ENCODE results near the gene OR2T11.
"Not testable (repeated sequence)": the region's sequence is repeated elsewhere in the genome, so short reads cannot be mapped to it uniquely, and the experiment has no call there.

Gene OR2T11

GRCh38 chr1:248634991-248635390 is at the start of gene OR2T11:
TSS of gene OR2T11 (minus strand) at chr1:248635091. CDS start at chr1:248627128, 7,963 bp downstream.
- not testable (repeated sequence) for TF ChIP-seq GATA3, GATA2 (IDR thresholded peaks at IDR 0.05; ENCODE audit: low read depth, low read length)

- TF ChIP-seq GATA2 (IDR thresholded peaks at IDR 0.05; ENCODE audit: low read depth, low read length): no peak
- no peak for TF ChIP-seq GATA3 (IDR thresholded peaks at IDR 0.05; ENCODE audit: low read depth, low read length)
Measured at GRCh38 chr1:248681651-248682050, 46.8 kb upstream of the OR2T11 start.

GRCh38 chr1:248670003-248670402 is 35.1 kb upstream of the OR2T11 start:
- TF ChIP-seq GATA3 (IDR thresholded peaks at IDR 0.05; ENCODE audit: low read depth, low read length): no peak
- TF ChIP-seq GATA2 (IDR thresholded peaks at IDR 0.05; ENCODE audit: low read depth, low read length): no peak

- not testable (repeated sequence) for TF ChIP-seq GATA3, GATA2 (IDR thresholded peaks at IDR 0.05; ENCODE audit: low read depth, low read length)
Measured at GRCh38 chr1:248655354-248655753, 20.5 kb upstream of the OR2T11 start, which contains the start of gene OR2T27. TSS of gene OR2T27 (minus strand) at chr1:248655528. CDS start at chr1:248650884, 4,644 bp downstream.

GRCh38 chr1:248645178-248645577 is 10.3 kb upstream of the OR2T11 start, which contains the start of gene OR2T35:
TSS of gene OR2T35 (minus strand) at chr1:248645278. CDS start at chr1:248639258, 6,020 bp downstream.
- TF ChIP-seq GATA3, GATA2 (IDR thresholded peaks at IDR 0.05; ENCODE audit: low read depth, low read length): not testable (repeated sequence)

GRCh38 chr1:248631354-248632008 is 3.4 kb downstream of the OR2T11 start:
- TF ChIP-seq GATA3 (IDR thresholded peaks at IDR 0.05; ENCODE audit: low read depth, low read length) (no peak), GATA2 (IDR thresholded peaks at IDR 0.05; ENCODE audit: low read depth, low read length) (no peak)

GRCh38 chr1:248630551-248630950 is 4.3 kb downstream of the OR2T11 start:
- TF ChIP-seq GATA3 (IDR thresholded peaks at IDR 0.05; ENCODE audit: low read depth, low read length) (no peak), GATA2 (IDR thresholded peaks at IDR 0.05; ENCODE audit: low read depth, low read length) (no peak)

GRCh38 chr1:248627971-248628844 is 6.7 kb downstream of the OR2T11 start:
- no peak for TF ChIP-seq GATA2 (IDR thresholded peaks at IDR 0.05; ENCODE audit: low read depth, low read length)
- no peak for TF ChIP-seq GATA3 (IDR thresholded peaks at IDR 0.05; ENCODE audit: low read depth, low read length)

- TF ChIP-seq GATA2 (IDR thresholded peaks at IDR 0.05; ENCODE audit: low read depth, low read length) (no peak), GATA3 (IDR thresholded peaks at IDR 0.05; ENCODE audit: low read depth, low read length) (no peak)
Measured at GRCh38 chr1:248625971-248626370, 8.9 kb downstream of the OR2T11 start.

GRCh38 chr1:248625166-248625565 is 9.7 kb downstream of the OR2T11 start:
- TF ChIP-seq GATA3 (IDR thresholded peaks at IDR 0.05; ENCODE audit: low read depth, low read length) (no peak), GATA2 (IDR thresholded peaks at IDR 0.05; ENCODE audit: low read depth, low read length) (no peak)

- no peak for TF ChIP-seq GATA3 (IDR thresholded peaks at IDR 0.05; ENCODE audit: low read depth, low read length)
- no peak for TF ChIP-seq GATA2 (IDR thresholded peaks at IDR 0.05; ENCODE audit: low read depth, low read length)
Measured at GRCh38 chr1:248622570-248623001, 12.3 kb downstream of the OR2T11 start.

- TF ChIP-seq GATA2 (IDR thresholded peaks at IDR 0.05; ENCODE audit: low read depth, low read length) (no peak), GATA3 (IDR thresholded peaks at IDR 0.05; ENCODE audit: low read depth, low read length) (no peak)
Measured at GRCh38 chr1:248621770-248622169, 13.1 kb downstream of the OR2T11 start.

GRCh38 chr1:248618878-248619277 is 16.0 kb downstream of the OR2T11 start:
- no peak for TF ChIP-seq GATA3 (IDR thresholded peaks at IDR 0.05; ENCODE audit: low read depth, low read length)
- no peak for TF ChIP-seq GATA2 (IDR thresholded peaks at IDR 0.05; ENCODE audit: low read depth, low read length)

- no peak for TF ChIP-seq GATA3 (IDR thresholded peaks at IDR 0.05; ENCODE audit: low read depth, low read length)
- TF ChIP-seq GATA2 (IDR thresholded peaks at IDR 0.05; ENCODE audit: low read depth, low read length): no peak
Measured at GRCh38 chr1:248618119-248618518, 16.8 kb downstream of the OR2T11 start.
